Osteocyte (in vitro differentiated cells): ENCODE results near the gene ELL. TPM values are rescaled to one million over a fixed set of nuclear protein-coding genes. Genes with fewer than 3 reads are reported as not detected.

Experiments
- DNase-seq: peaks from one replicate; pipeline ENCODE4 v3.0.0; 2021; ENCODE audit warnings: mixed read lengths; ENCODE audit not compliant: unreplicated experiment; ENCODE audit errors: extremely low spot score
- H3K27ac Mint-ChIP-seq: one replicate; pipeline ENCODE4 v1.8.0; 2021; ENCODE audit warnings: mild to moderate bottlenecking, mixed read lengths; ENCODE audit not compliant: unreplicated experiment
- H3K27me3 Mint-ChIP-seq: one replicate; pipeline ENCODE4 v1.8.0; 2021; ENCODE audit warnings: mixed read lengths; ENCODE audit not compliant: unreplicated experiment
- H3K36me3 Mint-ChIP-seq: one replicate; pipeline ENCODE4 v1.8.0; 2021; ENCODE audit warnings: mixed read lengths; ENCODE audit not compliant: unreplicated experiment
- H3K4me1 Mint-ChIP-seq: one replicate; pipeline ENCODE4 v1.8.0; 2021; ENCODE audit warnings: mixed read lengths; ENCODE audit not compliant: unreplicated experiment
- H3K4me3 Mint-ChIP-seq: one replicate; pipeline ENCODE4 v1.8.0; 2021; ENCODE audit warnings: mild to moderate bottlenecking, moderate library complexity, mixed read lengths; ENCODE audit not compliant: unreplicated experiment
- H3K9me3 Mint-ChIP-seq: one replicate; pipeline ENCODE4 v1.8.0; 2021; ENCODE audit warnings: mixed read lengths; ENCODE audit not compliant: unreplicated experiment
- total RNA-seq: library from RNA; stranded (reverse); gene quantifications from 2 replicates; pipeline ENCODE4 v1.2.1, GENCODE V29; 2021
- TF ChIP-seq, protein P1 (sequence below): fragments of 200-600 bp; sonication (generic); IDR thresholded peaks from 2 replicates; pipeline ENCODE4 v1.5.0; 2021; ENCODE audit warnings: antibody characterized with exemption, mild to moderate bottlenecking, moderate library complexity

The ELL gene
- total RNA-seq, 1 donor from 2014 or later: 17.6 TPM

GRCh38 chr19:18420930-18421329, 100.9 kb downstream of the ELL start:
- peak overlapping the region; percentile 71 for H3K27ac Mint-ChIP-seq
- TF ChIP-seq, protein P1, sequence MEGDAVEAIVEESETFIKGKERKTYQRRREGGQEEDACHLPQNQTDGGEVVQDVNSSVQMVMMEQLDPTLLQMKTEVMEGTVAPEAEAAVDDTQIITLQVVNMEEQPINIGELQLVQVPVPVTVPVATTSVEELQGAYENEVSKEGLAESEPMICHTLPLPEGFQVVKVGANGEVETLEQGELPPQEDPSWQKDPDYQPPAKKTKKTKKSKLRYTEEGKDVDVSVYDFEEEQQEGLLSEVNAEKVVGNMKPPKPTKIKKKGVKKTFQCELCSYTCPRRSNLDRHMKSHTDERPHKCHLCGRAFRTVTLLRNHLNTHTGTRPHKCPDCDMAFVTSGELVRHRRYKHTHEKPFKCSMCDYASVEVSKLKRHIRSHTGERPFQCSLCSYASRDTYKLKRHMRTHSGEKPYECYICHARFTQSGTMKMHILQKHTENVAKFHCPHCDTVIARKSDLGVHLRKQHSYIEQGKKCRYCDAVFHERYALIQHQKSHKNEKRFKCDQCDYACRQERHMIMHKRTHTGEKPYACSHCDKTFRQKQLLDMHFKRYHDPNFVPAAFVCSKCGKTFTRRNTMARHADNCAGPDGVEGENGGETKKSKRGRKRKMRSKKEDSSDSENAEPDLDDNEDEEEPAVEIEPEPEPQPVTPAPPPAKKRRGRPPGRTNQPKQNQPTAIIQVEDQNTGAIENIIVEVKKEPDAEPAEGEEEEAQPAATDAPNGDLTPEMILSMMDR: no peak
- DNase-seq: no peak
- peaks cover 60% of the 10 kb centered on the region for H3K4me1 Mint-ChIP-seq
- peak overlapping the region; percentile 81 for H3K4me3 Mint-ChIP-seq
- H3K27me3 Mint-ChIP-seq: no peaks in the 10 kb centered on the region
- peaks cover 3% of the 10 kb centered on the region for H3K36me3 Mint-ChIP-seq
- no peaks in the 10 kb centered on the region for H3K9me3 Mint-ChIP-seq

GRCh38 chr19:18419699-18420460, 102.0 kb downstream of the ELL start:
- Mint-ChIP-seq H3K4me3 (peak overlapping the region; percentile 81), H3K27ac (peak overlapping the region; percentile 71), H3K9me3 (no peaks in the 10 kb centered on the region), H3K4me1 (peaks cover 66% of the 10 kb centered on the region), H3K27me3 (no peaks in the 10 kb centered on the region), H3K36me3 (peaks cover 3% of the 10 kb centered on the region)
- no peak for DNase-seq
- TF ChIP-seq, protein P1: no peak

DNA sequence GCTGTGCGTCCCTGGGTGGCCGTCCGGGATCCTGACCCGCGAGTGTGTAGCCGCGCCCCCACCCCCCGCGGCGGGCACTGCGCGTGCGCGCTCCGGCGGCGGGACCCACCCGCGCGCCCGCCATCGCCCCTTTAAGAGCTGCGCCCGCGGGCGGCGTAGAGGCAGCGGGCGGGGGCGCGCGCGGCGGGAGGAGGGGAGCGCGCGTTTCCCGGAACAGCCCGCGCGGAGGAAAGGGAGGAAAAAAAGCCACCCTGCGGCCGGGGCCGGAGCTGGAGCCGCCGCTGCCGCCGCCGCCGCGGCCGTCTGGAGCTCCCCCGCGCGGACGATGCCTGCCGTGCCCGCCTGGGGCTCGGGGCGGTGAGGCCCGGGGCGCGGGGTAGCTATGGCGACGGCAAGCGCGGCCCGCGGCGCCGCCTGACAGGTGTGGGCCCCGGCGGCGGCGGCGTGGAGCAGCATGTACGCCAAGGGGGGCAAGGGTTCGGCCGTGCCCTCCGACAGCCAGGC, 102.6 kb downstream of the ELL start, which contains the start of gene SSBP4:
Gene SSBP4 (plus strand): TSS at position 204 of the 504 bp plus-strand sequence. CDS start 251 bp downstream, at position 455.
- Mint-ChIP-seq H3K27me3 (no peaks in the 10 kb centered on the region), H3K27ac (peak within 1 kb of the TSS; percentile 91), H3K4me3 (peak within 1 kb of the TSS; percentile 81), H3K36me3 (peaks cover 3% of the 10 kb centered on the region), H3K9me3 (no peaks in the 10 kb centered on the region), H3K4me1 (peaks cover 72% of the 10 kb centered on the region)
- TF ChIP-seq, protein P1: peak; percentile 47
- peak; percentile 93 for DNase-seq

DNA sequence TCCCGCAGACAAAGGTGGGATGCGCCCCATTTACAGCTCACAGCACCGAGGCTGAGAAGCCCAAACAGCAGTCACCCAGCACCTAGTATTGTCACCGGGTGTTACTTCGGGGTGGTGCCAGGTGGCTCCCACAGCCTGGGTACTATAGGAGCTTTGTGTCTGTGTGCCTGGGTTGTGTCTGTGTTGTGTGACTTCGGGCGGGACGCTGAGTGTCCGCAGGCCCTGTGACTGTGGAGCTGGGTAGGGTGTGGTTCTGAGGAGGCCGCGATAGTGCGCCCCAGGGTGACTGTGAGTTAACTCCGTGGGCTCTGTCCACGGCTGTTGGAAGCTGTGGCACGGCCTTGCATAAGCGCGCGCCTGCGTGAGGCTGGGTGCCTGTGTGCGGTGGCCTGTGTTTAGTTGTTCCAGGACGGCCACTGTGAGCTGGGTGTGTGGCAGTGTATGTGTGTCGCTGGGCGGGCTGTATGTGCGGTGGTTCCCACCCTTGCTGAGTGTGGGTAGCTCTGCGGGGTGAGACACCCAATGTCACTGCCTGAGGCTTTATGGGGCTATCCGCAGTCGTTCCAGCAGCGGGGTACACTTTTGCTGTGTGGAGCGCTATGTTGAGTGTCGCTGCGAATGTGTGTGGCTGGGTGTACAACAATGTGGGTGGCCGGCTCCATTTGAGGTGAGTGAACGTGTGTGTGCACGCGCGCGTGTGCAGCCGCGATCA, 103.2 kb downstream of the ELL start:
- peak overlapping the region; percentile 91 for H3K27ac Mint-ChIP-seq
- H3K27me3 Mint-ChIP-seq: no peaks in the 10 kb centered on the region
- TF ChIP-seq, protein P1: no peak
- peaks cover 3% of the 10 kb centered on the region for H3K36me3 Mint-ChIP-seq
- H3K4me3 Mint-ChIP-seq: peak overlapping the region; percentile 69
- peak; percentile 84 for DNase-seq
- H3K9me3 Mint-ChIP-seq: no peaks in the 10 kb centered on the region
- peaks cover 71% of the 10 kb centered on the region for H3K4me1 Mint-ChIP-seq

DNA sequence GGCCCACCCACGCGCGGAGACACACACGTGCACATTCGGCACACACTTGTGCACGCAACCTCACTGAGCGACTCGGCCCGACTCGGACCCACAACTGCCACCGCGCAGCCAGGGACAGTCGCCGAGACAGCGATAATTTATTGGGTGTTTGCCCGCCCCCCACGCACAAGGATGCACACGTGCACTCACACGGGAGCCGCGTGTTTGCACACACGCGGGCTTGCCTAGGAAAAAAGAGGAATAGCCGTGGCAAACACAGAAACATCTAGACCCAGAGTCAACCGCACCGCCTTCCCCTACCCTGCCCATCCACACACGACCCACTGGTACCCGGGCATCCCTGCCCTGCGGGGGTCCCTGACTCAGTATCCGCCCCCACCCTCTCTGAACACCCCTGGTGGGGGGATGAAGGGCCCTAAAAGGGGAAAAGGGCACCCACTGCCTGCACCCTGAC, 103.8 kb downstream of the ELL start:
- peak overlapping the region; percentile 69 for H3K4me3 Mint-ChIP-seq
- no peaks in the 10 kb centered on the region for H3K27me3 Mint-ChIP-seq
- H3K27ac Mint-ChIP-seq: peak overlapping the region; percentile 91
- H3K36me3 Mint-ChIP-seq: peaks cover under 1% of the 10 kb centered on the region
- TF ChIP-seq, protein P1: no peak
- H3K9me3 Mint-ChIP-seq: no peaks in the 10 kb centered on the region
- peaks cover 70% of the 10 kb centered on the region for H3K4me1 Mint-ChIP-seq
- DNase-seq: no peak
